ENCODE data around the gene DOCK2.
"Not testable (repeated sequence)": the region's sequence is repeated elsewhere in the genome, so short reads cannot be mapped to it uniquely, and the experiment has no call there.

The DOCK2 gene

DNA sequence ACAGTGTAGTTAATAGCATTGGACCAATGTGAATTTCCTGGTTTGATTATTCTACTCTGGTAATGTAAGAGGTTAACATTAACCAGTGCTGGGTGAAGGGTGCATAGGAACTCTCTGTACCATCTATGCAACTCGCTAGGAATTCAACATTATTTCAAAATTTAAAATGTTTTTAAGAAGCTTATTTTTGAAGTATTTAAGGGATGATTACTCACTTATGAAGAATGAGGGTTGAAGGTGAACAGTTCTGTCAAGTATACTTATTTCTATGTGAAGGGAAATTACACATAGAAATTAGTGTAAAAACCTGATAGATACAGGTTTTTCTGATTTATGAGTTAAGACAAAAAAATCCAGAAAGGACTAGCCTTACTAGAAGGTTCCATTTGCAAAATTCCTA is 177.4 kb downstream of the DOCK2 start:
- no peak for DNase-seq (ENCODE audit: low spot score)

DNA sequence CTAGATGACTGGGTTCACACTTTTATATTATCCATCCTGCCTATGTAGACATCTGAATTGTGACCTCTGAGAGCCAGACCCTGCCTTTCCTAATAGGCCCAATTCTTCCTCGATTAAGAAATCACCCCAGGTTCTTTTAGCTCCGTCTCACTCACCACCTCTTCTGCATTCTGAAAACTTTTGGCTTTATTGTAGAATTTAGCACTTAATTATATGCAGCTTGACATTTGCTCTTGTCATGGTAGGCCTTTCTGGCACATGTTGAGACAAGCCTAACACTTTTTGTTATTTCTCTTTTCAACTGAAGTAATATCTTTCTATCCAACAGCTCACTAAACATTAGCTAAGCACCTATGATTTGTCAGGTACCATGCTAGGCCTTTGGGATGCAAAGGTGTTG is 180.0 kb downstream of the DOCK2 start:
- no peak for DNase-seq (ENCODE audit: low spot score)

DNA sequence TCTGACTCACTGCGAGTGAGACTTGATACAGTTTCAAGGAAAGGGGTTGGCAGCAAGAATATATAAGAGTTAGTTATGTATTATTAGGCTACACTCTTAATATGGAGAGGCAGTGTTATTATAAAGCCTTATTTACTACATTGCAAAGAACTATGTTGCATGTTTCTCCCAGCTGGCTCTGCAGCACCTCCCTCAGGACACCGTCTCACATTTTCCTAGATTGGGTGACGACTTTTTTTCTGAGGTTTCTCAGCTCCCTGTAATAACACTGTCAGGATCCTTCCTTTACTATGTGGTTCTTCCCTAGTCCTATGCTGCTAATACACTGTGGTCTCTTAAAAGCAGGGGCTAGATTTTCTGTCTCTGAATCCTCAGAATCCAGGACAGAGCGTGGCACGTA is 189.5 kb downstream of the DOCK2 start:
- no peak for DNase-seq (ENCODE audit: low spot score)

DNA sequence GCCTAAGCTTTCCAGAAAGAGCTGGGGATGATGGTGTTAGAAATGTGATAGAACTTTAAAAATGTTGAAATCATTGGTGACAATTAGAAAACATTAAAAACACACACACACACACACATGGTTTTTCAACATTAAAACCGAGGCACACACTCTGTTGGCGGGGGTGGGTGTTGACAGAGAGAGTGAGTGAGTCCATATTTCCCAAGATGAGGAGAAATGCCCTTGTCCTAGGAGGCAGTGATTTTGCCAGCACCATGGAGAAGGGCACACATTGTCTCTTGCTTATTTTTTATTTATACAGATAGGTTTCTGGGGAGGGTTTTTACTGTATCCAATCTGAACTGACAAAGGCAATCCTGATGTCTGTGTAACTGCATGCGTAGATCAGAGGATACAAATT is 190.7 kb downstream of the DOCK2 start:
- DNase-seq (ENCODE audit: low spot score), result no peak

DNA sequence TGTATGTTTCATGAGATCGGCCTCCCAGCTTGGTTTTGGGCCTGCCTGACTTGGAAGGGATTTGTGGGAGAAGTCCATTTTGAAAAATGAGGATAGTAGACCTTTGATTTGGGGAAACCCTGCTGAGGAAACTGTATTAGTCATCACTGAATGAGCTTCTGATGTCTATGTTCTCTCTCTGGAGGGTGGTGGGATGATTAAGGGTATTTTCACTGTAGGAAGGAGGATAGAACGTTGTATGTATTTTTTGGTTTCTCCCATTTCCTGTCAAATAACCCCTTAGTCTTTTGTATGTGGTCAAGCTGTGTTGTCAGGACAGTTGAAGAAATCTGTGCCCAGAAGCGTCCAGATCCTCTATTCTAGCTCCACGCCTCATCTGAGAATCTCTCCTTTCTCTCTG is 191.3 kb downstream of the DOCK2 start:
- no peak for DNase-seq (ENCODE audit: low spot score)

DNA sequence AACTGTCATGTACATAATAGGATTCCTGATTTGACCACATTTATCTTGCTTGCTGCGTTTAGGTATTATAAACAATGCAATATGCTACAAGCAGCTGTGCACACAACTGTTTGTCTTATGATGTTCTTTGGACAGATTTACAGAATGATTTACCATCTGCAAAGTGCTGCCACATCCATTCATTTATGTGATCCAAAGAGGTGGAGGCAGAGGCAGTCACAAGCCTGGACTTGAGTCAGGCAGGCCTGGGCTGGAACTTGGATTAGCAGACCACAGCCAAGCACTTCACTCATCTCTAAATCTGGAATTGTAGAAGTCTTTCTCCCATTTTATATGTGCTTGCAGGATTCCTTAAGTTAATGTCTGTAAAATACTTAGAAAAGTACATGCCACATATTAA is 194.3 kb downstream of the DOCK2 start:
- DNase-seq (ENCODE audit: low spot score), result no peak

DNA sequence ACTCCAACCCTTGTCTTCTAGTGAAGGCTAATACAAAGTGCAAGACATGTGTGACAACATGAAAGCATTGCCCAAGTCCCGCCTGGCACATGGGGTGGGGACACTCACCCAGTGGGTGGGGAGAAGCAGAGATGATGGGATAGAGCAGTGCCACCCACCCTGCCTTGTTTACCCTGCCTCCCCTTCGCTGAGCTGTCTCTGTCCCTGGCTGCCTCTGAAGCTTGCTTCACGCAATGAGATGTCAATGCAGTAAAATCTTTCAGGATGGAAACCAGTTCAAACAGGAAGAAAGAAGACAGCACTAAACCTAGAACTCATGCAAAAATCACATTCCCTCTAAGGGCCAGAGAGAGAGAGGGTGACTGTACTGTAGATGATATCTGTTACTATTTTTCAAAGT is 195.2 kb downstream of the DOCK2 start:
- DNase-seq (ENCODE audit: low spot score), result no peak

DNA sequence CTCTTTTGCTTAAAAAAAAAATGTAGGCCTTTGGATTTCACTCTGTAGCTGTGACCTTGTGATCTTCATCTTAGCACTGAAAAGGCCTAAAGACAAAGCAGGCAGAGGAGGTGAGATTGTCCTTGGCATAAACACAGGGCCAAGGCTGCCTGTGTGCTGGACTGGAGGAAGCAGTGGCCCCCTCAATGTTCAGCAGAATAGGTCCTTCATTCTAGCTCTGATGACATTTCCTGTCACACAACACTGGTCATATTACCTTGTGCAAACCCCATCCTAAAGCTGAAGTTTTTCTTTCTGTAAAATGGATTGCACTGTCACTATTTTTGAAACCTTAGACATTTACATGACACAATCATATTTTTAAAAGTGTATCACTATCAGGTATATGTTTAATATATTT is 195.8 kb downstream of the DOCK2 start:
- DNase-seq (ENCODE audit: low spot score), result no peak

GRCh38 chr5:169833681-169834292 is 196.7 kb downstream of the DOCK2 start:
- not testable (repeated sequence) for DNase-seq (ENCODE audit: low spot score)

DNA sequence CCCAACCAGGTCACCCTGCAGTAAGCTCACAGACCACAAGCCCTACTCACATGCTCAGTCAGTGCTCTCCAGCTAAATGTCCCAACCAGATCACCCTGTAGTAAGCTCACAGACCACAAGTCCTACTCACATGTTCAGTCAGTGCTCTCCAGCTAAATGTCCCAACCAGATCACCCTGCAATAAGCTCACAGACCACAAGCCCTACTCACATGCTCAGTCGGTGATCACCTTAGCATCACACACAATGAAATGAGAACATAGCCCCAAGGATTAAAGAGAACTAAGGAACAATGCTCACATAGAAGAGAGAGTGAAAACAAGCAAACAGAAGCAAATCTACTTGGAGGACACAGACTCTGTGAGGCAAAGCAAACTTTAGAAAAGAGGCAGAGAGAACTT is 197.5 kb downstream of the DOCK2 start:
- DNase-seq (ENCODE audit: low spot score), result not testable (repeated sequence)

- no peak for DNase-seq (ENCODE audit: low spot score)
Measured at GRCh38 chr5:169836835-169837536, 199.9 kb downstream of the DOCK2 start.

GRCh38 chr5:169837686-169838085 is 200.6 kb downstream of the DOCK2 start:
- DNase-seq (ENCODE audit: low spot score), result no peak

GRCh38 chr5:169838688-169839087 is 201.6 kb downstream of the DOCK2 start:
- no peak for DNase-seq (ENCODE audit: low spot score)

DNA sequence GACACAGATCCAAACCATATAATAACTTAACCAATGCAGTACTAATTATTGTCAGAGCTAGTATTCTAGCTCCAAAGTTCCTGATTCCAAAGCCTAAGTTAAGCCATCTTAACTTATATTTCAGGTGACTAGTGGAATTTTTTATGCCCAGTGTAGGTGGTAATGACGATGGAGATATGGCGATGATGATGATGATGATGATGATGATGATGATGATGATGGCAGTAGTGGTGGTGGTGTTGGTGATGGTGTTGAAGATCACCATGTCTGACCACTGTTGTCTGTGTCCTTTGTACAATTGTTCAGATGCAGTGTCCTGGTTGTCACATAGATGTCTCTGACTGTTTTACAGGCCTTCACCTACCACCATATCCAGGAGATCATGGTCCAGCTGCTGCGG is 203.3 kb downstream of the DOCK2 start:
- DNase-seq (ENCODE audit: low spot score), result no peak

DNA sequence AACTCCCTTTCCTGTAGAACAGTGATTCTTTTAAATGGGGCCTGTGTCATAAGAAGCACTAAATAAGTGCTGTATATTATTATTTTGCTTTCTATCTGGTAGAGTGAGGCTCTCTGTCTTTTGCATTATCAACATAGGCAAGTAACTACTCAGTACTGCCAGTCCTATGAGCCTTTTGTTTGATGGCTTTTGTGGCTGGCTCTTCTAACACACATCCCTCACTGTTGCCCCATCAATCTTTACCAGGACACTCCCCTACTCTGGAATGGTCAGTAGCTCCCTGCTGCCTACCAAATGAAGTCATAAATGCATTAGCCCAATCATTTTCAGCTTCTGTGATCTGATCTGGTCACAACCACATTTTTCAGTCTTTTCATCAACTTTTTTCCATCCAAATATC is 205.6 kb downstream of the DOCK2 start:
- no peak for DNase-seq (ENCODE audit: low spot score)

GRCh38 chr5:169847519-169847918 is 210.4 kb downstream of the DOCK2 start:
- no peak for DNase-seq (ENCODE audit: low spot score)

DNA sequence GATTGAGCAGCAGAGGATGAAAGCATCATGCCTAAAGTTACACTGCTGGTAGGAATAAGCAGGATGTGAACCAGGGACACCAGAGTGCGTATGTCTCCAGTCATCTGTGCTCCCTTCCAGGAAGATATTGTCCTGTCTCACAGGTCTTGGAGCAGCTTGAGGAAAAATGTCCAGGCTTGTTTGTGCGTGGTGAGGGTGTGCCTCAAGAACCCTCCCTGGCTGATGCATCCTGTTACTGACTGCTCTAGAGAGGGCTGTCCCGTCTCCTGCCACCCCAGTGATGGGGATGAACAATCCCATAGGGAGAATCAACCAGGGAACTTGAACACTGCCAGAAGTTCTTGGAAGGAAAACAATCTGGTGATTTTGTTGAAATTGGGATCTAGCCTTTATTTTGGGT is 211.2 kb downstream of the DOCK2 start:
- DNase-seq (ENCODE audit: low spot score), result no peak

DNA sequence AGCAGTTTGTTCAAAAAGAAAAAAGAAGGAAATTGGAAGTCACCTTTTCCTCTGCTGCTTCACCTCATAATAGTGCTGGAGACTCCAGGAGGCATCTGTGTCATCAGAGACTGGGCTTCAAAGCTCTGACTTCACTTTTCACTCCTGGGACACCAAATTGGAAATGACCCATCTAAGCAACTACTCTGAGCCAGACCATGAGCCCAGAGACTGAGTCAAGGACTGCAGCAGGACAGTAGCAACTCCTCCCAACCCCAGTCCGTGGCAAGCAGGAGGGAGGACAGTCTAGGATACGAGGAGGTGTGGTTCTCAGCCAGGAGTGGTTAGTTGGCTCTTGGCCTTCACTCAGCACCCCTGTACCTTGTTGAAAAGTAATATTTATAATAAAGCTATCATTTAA is 211.7 kb downstream of the DOCK2 start:
- DNase-seq (ENCODE audit: low spot score), result no peak

GRCh38 chr5:169850409-169850808 is 213.3 kb downstream of the DOCK2 start:
- no peak for DNase-seq (ENCODE audit: low spot score)

GRCh38 chr5:169851321-169851850 is 214.3 kb downstream of the DOCK2 start:
- no peak for DNase-seq (ENCODE audit: low spot score)

DNA sequence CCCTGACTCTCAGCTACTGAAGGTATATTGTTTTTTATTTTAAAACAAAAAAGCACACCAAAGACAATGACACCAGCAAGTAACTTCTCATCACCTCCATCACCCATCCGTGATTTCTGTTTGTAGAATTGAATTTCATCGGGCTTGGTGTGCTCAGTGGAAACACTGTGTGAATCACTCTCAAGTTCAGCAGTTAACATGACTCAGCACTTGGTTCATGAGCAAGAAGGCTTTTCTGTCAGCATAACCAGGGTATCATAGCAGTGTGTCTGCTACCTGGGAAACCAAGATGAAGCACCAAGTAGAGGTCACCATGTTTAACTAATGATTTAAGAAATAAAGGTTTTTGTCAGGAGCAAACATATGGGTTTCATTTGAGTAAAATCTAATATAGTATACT is 219.5 kb downstream of the DOCK2 start:
- DNase-seq (ENCODE audit: low spot score), result peak; percentile 31

GRCh38 chr5:169860585-169860984 is 223.5 kb downstream of the DOCK2 start:
- DNase-seq (ENCODE audit: low spot score), result no peak

- no peak for DNase-seq (ENCODE audit: low spot score)
Measured at GRCh38 chr5:169861433-169861832, 224.4 kb downstream of the DOCK2 start.
